Measurements from ENCODE around the gene CEP112. TPM values are rescaled to one million over a fixed set of nuclear protein-coding genes. Genes with fewer than 3 reads are reported as not detected.
"Not testable (repeated sequence)": the region's sequence is repeated elsewhere in the genome, so short reads cannot be mapped to it uniquely, and the experiment has no call there.

The CEP112 gene
- total and polyA plus RNA-seq, 2 of the 8 experiments (the other 6 are each of a cell fraction or from before 2014, with no cell fraction given) = 0.62 to 3.1 TPM

- H2AK5ac ChIP-seq (ENCODE audit: low read depth, low read length); H2BK120ac ChIP-seq (replicated peaks; ENCODE audit: low read depth, low read length); H3K27ac ChIP-seq (ENCODE audit: low read depth, low read length); H4K20me1 ChIP-seq (replicated peaks in 1 of 2; ENCODE audit: control insufficient read depth in 1 of 2, insufficient read depth in 2 of 2, low read length in 2 of 2); DNase-seq (ENCODE audit: low read depth in 1 of 2, low spot score in 2 of 2); H4K5ac ChIP-seq (ENCODE audit: insufficient read length, low read depth, low read length); H2BK20ac ChIP-seq (ENCODE audit: low read length); H3K23ac ChIP-seq (ENCODE audit: insufficient read length); H2BK12ac ChIP-seq (ENCODE audit: low read depth, low read length); H3K79me2 ChIP-seq (ENCODE audit: control insufficient read depth in 1 of 2, insufficient read depth in 2 of 2, low read length in 2 of 2); H4K8ac ChIP-seq (ENCODE audit: extremely low read depth, insufficient read depth, low read length); H3K23me2 ChIP-seq (ENCODE audit: low read depth, low read length); H3K9ac ChIP-seq (replicated peaks in 1 of 4; ENCODE audit: extremely low read depth in 1 of 4, low read depth in 3 of 4, low read length in 3 of 4); H3K56ac ChIP-seq (replicated peaks; ENCODE audit: insufficient read length, low read depth, low read length); H4K91ac ChIP-seq (replicated peaks; ENCODE audit: insufficient read length, low read length); H3K27me3 ChIP-seq (replicated peaks in 1 of 4; ENCODE audit: control insufficient read depth in 3 of 4, extremely low read depth in 1 of 4, insufficient read depth in 3 of 4, low read length in 3 of 4); H3K4me3 ChIP-seq (ENCODE audit: extremely low read depth in 1 of 4, insufficient read depth in 2 of 4, low read depth in 3 of 4, low read length in 4 of 4); H2BK5ac ChIP-seq (ENCODE audit: low read depth, low read length); POLR2A ChIA-PET (ENCODE audit: partially characterized antibody); H3K14ac ChIP-seq (ENCODE audit: insufficient read length); H3K4me2 ChIP-seq (ENCODE audit: insufficient read depth in 1 of 2, low read depth in 2 of 2, low read length in 2 of 2); H3K36me3 ChIP-seq (ENCODE audit: control insufficient read depth in 2 of 4, insufficient read depth in 4 of 4, low read length in 3 of 4); H3K4me1 ChIP-seq (replicated peaks in 1 of 4; ENCODE audit: control insufficient read depth in 3 of 4, insufficient read depth in 4 of 4, low read length in 3 of 4); H3K79me1 ChIP-seq (ENCODE audit: low read depth, low read length); H2BK15ac ChIP-seq (ENCODE audit: low read length); H3K4ac ChIP-seq (replicated peaks; ENCODE audit: insufficient read length, low read depth, low read length); H2AFZ ChIP-seq (ENCODE audit: low read length); FAIRE-seq; H3K18ac ChIP-seq (ENCODE audit: extremely low read depth, low read length): not testable (repeated sequence)
- WGBS, 2 experiments (ENCODE audit: extremely low coverage in 1 of 2, insufficient coverage in 1 of 2, insufficient read length in 1 of 2, insufficient replicate concordance in 2 of 2, low coverage in 1 of 2, low lambda C conversion rate in 2 of 2, missing lambda C conversion rate in 1 of 2) = 82% methylated on average over 1 of the region's 1 CpG; no CpG with 5 or more reads in 1 of the 2 experiments
- H3K9me3 ChIP-seq (ENCODE audit: insufficient read depth in 2 of 2, low read depth in 1 of 2, low read length in 1 of 2) = peaks cover 22 to 23% of the 10 kb centered on the region in 2 experiments
- CTCF ChIA-PET (ENCODE audit: partially characterized antibody) = interaction anchor here (1.1 kb wide), 1 partner anchor 9 kb away, joined by 4 read pairs; no protein-coding TSS in a partner anchor
These were observed 383.4 kb downstream of the CEP112 start for GRCh38 chr17:65808566-65808965.

Data from H1 (cell line).